Breast epithelium (tissue), 4 donors: ENCODE results near the gene CAV2. TPM values are rescaled to one million over a fixed set of nuclear protein-coding genes. Genes with fewer than 3 reads are reported as not detected.
A peak's percentile ranks its signal among the peaks of the same experiment; 100 is the strongest.

ENCODE experiments used
- DNase-seq, 2 donors: peaks; one replicate each; pipeline ENCODE4 v3.0.0-alpha.2; 2019; ENCODE audit warnings: low spot score in 2 of 2
- H3K27ac ChIP-seq, 2 donors: fragments of 200-600 bp; sonication (generic) in 1 of 2; one replicate each; pipeline ENCODE4 v1.5.1; 2016 to 2019; ENCODE audit warnings: mild to moderate bottlenecking in 1 of 2
- H3K27me3 ChIP-seq, 2 donors: fragments of 200-600 bp; sonication (generic) in 1 of 2; one replicate each; pipeline versions ENCODE4 v1.5.1 to v1.6.0; 2017 to 2019; ENCODE audit warnings: control low read depth in 1 of 2, mild to moderate bottlenecking in 1 of 2
- H3K36me3 ChIP-seq: fragments of 200-600 bp; one replicate; pipeline ENCODE4 v1.5.1; 2019
- H3K4me1 ChIP-seq, 2 donors: fragments of 200-600 bp; sonication (generic); one replicate each; pipeline ENCODE4 v1.5.1; 2016 to 2019; ENCODE audit warnings: control low read depth in 1 of 2
- H3K4me3 ChIP-seq, 3 donors: fragments of 200-600 bp; sonication (generic); 1 replicate in 2 of 3; 2 replicates in 1 of 3; pipeline ENCODE4 v1.5.1; 2016 to 2019; ENCODE audit warnings: mild to moderate bottlenecking in 3 of 3, moderate library complexity in 2 of 3
- H3K9me3 ChIP-seq, 2 donors: fragments of 200-600 bp; sonication (generic) in 1 of 2; one replicate each; pipeline ENCODE4 v1.5.1; 2016 to 2019; ENCODE audit warnings: control low read depth in 1 of 2
- POLR2A ChIP-seq: fragments of 450-650 bp; IDR thresholded peaks from one replicate; pipeline ENCODE4 v1.6.1; 2016; ENCODE audit warnings: antibody characterized with exemption, mild to moderate bottlenecking, moderate library complexity
- POLR2AphosphoS5 ChIP-seq, 3 donors: sonication (generic); formaldehyde crosslinking; IDR thresholded peaks; one replicate each; pipeline ENCODE4 v1.6.1; 2017; ENCODE audit warnings: antibody characterized with exemption in 3 of 3
- intact Hi-C: fragments of 100-400 bp; cut with DNase I; formaldehyde crosslinking; loops from one replicate; pipeline ENCODE4 v1.15.1; 2023; ENCODE audit warnings: low total_unique reads
- total RNA-seq, 3 donors: library from RNA; depleted of rRNA; stranded (reverse); fragments of >200 nt; gene quantifications; one replicate each; pipeline ENCODE4 v1.1.0, GENCODE V29; 2016
- TF ChIP-seq, protein P1 (sequence below), 3 donors: fragments of 450-650 bp; IDR thresholded peaks; one replicate each; pipeline ENCODE4 v1.5.1; 2016 to 2017; ENCODE audit warnings: antibody characterized with exemption in 3 of 3, mild to moderate bottlenecking in 3 of 3, moderate library complexity in 3 of 3

The CAV2 gene
- total RNA-seq, 3 donors from 2014 or later: 63.3 to 311 (median 97.6) TPM

DNA sequence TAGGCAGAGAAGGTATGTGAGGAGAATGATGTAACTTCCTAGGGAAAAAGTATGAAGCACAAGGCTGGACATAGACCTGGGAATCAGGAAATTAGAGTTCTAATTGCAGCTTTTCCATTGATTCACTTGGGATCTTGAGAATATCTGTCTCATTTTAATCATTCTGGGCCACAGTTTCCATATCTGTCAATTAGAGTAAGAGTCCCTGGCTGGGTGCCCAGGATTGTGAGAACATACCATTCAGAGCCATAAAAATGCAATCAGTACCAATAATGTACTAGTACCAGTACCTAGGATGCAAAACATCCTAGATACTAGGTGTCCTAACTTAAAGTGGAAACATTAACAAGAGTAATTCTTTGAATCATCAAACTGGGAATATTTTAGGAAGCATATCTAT lies 54.9 kb downstream of the CAV2 start:
- intact Hi-C loops: no loop called here
- Histone ChIP-seq H3K4me3 (no peak overlapping the region), H3K9me3 (no peaks in the 10 kb centered on the region), H3K27ac (peak overlapping the region; percentile 6 to 33), H3K36me3 (no peaks in the 10 kb centered on the region), H3K4me1 (no peaks in the 10 kb centered on the region), H3K27me3 (no peaks in the 10 kb centered on the region)
- DNase-seq: no peak
- TF ChIP-seq, protein P1, sequence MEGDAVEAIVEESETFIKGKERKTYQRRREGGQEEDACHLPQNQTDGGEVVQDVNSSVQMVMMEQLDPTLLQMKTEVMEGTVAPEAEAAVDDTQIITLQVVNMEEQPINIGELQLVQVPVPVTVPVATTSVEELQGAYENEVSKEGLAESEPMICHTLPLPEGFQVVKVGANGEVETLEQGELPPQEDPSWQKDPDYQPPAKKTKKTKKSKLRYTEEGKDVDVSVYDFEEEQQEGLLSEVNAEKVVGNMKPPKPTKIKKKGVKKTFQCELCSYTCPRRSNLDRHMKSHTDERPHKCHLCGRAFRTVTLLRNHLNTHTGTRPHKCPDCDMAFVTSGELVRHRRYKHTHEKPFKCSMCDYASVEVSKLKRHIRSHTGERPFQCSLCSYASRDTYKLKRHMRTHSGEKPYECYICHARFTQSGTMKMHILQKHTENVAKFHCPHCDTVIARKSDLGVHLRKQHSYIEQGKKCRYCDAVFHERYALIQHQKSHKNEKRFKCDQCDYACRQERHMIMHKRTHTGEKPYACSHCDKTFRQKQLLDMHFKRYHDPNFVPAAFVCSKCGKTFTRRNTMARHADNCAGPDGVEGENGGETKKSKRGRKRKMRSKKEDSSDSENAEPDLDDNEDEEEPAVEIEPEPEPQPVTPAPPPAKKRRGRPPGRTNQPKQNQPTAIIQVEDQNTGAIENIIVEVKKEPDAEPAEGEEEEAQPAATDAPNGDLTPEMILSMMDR (IDR thresholded peaks at IDR 0.05): no peak
- TF ChIP-seq POLR2AphosphoS5 (IDR thresholded peaks at IDR 0.05) (no peak), POLR2A (no peak)

DNA sequence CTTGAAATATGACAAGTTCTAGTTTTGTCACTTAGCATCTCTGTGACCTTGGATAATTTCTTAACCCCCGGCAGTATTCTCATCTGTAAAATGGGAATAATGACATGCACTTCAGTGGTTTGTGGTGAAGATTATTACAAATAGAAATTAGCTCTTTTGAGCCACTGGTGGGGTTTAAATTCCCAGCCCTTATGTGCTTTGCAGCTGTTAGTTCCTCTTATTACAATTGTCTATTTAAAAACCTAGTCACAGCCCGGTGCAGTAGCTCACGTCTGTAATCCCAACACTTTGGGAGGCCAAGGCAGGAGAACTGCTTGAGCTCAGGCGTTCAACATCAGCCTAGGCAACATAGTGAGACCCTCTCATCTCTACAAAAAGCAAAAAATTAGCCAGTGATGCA lies 55.4 kb downstream of the CAV2 start:
- Histone ChIP-seq H3K36me3 (no peaks in the 10 kb centered on the region), H3K4me3 (no peak overlapping the region), H3K4me1 (no peaks in the 10 kb centered on the region), H3K9me3 (no peaks in the 10 kb centered on the region), H3K27ac (peak overlapping the region; percentile 6 to 33), H3K27me3 (no peaks in the 10 kb centered on the region)
- no peak for DNase-seq
- intact Hi-C loops: no loop called here
- TF ChIP-seq, protein P1 (IDR thresholded peaks at IDR 0.05): no peak
- TF ChIP-seq POLR2AphosphoS5 (IDR thresholded peaks at IDR 0.05): no peak
- no peak for TF ChIP-seq POLR2A

DNA sequence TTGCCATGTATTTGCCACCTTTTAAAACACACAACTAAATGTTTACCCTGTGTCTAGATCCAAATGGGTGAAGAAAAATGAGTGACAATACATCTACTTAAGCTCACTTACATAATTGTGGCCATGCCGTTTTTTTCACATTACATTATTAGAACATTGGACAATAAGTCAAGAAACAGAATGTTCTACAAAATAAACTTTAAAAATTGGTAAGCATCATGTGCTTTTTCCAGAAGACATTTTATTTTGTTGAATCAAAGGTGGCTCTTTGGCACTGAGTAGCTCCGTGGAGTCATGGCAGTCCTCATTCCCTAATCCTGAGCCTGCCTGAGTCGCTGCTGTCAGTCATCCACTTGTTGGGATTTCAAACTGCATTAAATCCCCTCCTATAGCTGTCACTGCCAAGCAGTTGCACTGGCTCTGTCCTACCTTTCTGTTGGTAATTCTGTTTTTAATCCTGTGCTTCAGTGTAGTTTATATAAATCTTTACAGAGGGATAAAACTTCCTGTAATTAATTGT lies 57.6 kb downstream of the CAV2 start:
- no peak overlapping the region for H3K4me3 ChIP-seq
- no peaks in the 10 kb centered on the region for H3K4me1 ChIP-seq
- intact Hi-C loops: no loop called here
- H3K27ac ChIP-seq: peak overlapping the region; percentile 38 to 43
- no peak for DNase-seq
- no peaks in the 10 kb centered on the region for H3K9me3 ChIP-seq
- H3K27me3 ChIP-seq: no peaks in the 10 kb centered on the region
- no peak for TF ChIP-seq POLR2A
- TF ChIP-seq, protein P1 (IDR thresholded peaks at IDR 0.05): no peak
- TF ChIP-seq POLR2AphosphoS5 (IDR thresholded peaks at IDR 0.05): no peak
- no peaks in the 10 kb centered on the region for H3K36me3 ChIP-seq

DNA sequence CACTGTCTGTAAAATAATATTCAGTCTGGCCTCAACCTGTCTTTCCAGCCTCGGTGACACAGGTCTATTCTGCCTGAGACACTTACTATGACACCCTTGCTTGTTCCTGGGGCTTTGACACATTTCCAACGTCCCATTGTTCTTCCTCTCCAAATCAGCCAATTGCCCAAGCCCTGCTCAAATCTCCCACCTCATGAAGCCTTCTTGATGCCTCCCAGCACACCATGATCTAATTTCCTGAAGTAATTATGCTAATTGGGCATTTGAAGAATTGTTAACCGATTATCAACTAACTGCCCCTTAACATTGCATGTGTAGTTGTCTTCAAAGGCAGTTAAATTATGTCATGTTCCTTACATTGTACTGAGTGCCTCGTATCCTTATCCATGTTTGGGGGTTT lies 58.4 kb downstream of the CAV2 start:
- Histone ChIP-seq H3K27me3 (no peaks in the 10 kb centered on the region), H3K4me1 (no peaks in the 10 kb centered on the region), H3K27ac (peak overlapping the region; percentile 13 to 38), H3K36me3 (no peaks in the 10 kb centered on the region), H3K4me3 (no peak overlapping the region), H3K9me3 (no peaks in the 10 kb centered on the region)
- TF ChIP-seq POLR2AphosphoS5 (IDR thresholded peaks at IDR 0.05) (no peak), POLR2A (no peak)
- TF ChIP-seq, protein P1 (IDR thresholded peaks at IDR 0.05): no peak
- intact Hi-C loops: no loop called here
- no peak for DNase-seq

Other genes starting within 250 kb of the CAV2 start
- 100 to 1,000 TPM; 117 to 729 (median 154) TPM for gene CAV1, start 25.3 kb downstream of the CAV2 start, total RNA-seq
- gene MET, start 172.5 kb downstream of the CAV2 start, total RNA-seq: 10 to 100 TPM; 25.8 to 85.6 (median 40.6) TPM